Cortex of kidney (tissue), 1 donor: Measurements from ENCODE around the gene RAET1G.
"Not testable (repeated sequence)": the region's sequence is repeated elsewhere in the genome, so short reads cannot be mapped to it uniquely, and the experiment has no call there.

ENCODE experiments used
- DNase-seq: peaks from one replicate; lab custom pipeline; 2025; lab: John Stamatoyannopoulos, UW

The RAET1G gene

DNA sequence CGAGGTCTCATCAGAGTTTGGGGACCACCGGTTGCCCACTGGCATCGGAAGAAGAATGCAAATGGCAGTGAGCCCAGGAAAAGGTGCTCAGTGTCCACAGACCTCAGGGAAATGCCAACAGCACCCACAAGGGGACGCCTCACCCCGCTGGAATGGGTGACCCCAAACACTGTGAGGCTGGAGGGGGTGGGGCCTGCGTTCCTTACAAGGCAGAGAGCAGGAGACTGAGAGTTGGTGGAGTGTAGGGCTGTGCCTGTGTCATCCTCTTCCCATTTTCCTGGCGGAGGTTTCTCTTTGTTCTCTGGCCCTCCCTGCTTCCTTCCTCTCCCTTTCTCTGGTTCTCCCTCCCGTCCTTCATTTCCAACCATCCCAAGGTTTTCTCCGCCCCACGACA lies 31.0 kb upstream of the RAET1G start:
- not testable (repeated sequence) for DNase-seq

DNA sequence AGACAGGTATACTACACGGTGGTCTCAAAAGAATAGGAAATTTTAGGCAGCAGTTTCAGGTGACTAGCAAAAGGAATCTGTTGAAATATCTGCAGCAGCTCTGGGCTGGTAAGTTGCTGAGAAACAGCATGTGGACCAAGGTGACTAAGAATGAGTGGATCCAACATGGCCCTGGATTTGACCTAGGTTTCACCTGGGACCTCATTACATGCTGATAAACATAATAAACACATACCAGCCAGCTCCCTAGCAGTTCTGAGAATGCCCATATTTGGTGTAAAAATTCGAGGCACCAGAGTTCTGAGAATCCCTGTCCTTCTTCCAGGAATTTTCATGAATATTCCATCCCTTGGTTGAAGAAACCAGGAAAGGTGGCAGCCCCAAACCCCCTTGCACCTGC lies 30.5 kb upstream of the RAET1G start:
- DNase-seq, result not testable (repeated sequence)

DNA sequence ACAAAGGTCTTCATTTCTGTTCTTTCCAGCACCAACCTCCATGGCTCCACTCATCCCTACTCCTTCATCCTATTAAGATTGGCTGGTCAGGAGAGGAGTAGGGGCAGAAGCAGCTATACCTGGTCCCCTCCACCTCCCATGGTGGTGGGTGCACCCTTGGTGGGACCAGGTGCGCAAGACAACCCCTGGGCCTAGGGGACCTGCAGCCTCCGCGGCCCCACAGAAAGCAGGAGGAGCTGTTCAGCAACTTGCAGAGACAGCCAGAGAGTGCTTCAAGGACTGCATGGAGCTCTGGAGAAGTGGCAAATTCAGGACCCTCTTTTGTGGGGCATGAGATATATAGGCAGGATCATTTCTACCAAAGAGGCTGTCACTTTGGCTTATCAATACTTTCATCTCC lies 28.7 kb upstream of the RAET1G start:
- DNase-seq, result no peak

DNA sequence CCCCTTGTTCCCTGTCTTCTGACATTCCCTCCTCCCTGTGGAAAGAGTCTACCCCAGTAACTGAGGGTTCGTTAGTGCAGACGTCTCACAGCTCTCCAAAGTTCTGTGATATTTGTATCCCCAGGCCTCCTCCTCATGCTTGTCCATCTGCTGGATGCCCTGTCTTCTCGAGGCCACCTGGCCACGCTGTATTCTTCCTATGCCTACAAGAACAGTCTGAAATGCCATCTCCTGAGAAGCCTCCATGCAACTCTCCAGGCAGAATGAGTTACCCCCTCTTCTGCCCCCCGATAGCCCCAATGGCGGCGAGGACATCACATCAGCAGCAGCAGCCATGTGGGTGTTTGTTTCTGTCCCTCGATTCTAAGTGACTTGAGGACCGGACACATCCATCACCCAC lies 28.2 kb upstream of the RAET1G start:
- DNase-seq, result no peak

DNA sequence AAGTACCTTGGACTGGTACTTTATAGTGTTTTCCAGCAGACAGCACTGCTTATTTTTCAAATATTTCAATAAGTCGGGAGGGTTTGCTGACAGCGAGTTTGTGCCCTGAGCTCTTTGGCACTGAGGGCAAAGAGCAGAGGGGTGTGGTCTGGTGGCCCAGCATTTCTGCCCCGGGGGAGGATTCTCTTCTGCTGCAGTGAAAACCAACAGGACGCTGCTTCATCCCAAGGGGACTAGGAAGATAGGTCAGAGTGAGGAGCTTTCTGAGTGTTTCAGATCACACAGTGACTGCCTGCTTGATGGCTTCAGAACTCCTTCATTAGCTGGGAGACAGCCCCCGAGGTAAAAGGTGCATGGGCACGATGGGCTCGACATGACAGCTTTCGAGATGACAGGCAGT lies 27.5 kb upstream of the RAET1G start:
- no peak for DNase-seq

DNA sequence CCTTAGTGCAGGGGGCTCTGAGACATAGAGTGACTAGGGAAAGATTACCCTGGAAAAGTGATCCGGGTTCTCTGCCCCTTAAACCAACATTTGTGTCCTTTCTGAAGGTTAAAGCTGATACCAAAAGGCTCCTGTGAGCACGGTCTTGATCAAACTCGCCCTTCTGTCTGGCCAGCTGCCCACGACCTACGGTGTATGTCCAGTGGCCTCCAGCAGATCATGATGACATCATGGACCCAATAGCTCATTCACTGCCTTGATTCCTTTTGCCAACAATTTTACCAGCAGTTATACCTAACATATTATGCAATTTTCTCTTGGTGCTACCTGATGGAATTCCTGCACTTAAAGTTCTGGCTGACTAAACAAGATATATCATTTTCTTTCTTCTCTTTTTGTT lies 25.7 kb upstream of the RAET1G start:
- DNase-seq, result no peak

DNA sequence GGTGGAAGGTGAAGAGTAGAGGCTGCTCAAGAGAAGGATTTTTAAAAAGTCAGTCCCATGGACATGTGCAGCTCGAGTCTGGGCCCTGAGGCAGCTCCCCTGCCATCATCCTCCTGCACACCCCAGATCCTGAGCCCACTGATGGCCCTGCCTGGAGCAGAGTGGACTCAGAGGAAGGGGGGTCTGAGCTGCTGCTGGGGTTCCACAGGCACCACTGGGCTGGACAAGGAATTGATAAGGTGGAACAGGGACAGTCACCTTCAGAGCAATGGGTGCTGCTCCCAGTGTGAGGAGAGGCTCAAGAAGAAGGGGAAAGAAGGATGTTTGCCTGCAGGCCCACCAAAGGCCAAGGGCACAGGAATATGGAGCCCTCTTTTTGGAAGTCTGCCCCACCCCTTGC lies 25.1 kb upstream of the RAET1G start:
- no peak for DNase-seq

DNA sequence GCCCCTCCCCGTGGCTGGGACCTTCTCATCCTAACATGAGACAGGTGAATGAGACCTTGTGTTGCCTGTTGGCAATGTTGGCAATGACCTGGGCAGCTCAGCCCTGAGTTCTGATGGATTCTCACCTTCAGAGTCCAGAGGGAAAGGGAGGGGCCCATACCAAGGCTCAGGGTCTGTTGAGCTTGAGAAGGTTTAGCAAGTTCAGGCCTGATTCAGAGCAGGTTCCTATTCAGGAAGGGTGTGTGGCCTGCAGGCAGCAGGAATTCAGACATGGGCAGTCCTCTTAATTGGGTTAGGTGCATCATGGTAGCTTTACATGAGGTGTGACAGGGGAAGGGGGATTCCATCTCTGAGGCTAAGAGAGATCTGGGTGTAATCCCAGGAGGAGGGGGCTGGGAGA lies 24.6 kb upstream of the RAET1G start:
- DNase-seq, result not testable (repeated sequence)

DNA sequence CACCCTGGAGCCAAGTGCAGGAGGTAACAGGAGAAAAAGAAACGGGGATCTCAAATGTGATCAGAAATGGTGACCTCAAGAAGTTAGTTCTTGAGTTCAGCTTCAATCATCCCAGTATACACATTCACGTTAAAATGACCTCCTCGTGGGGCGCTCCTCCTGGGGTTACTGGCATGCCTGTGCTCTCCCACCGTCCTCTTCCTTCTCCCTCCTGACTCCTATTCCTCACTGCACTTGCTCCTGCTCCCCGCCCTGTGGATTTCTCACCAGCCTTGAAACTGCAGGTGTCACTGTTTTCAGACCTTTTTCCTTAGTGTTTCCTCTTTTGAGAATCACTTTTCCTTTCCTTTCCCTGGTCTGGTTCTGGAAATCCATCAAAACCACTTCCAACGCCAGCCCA lies 23.7 kb upstream of the RAET1G start:
- not testable (repeated sequence) for DNase-seq

DNA sequence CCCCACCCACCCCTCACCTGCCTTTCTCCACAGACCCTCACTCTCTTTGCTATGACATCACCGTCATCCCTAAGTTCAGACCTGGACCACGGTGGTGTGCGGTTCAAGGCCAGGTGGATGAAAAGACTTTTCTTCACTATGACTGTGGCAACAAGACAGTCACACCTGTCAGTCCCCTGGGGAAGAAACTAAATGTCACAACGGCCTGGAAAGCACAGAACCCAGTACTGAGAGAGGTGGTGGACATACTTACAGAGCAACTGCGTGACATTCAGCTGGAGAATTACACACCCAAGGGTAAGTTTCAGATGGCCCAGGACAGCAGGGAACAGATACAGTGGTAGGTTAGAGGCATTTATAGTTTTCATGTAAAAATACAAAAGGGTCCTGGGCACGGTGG lies 22.4 kb upstream of the RAET1G start:
- not testable (repeated sequence) for DNase-seq

DNA sequence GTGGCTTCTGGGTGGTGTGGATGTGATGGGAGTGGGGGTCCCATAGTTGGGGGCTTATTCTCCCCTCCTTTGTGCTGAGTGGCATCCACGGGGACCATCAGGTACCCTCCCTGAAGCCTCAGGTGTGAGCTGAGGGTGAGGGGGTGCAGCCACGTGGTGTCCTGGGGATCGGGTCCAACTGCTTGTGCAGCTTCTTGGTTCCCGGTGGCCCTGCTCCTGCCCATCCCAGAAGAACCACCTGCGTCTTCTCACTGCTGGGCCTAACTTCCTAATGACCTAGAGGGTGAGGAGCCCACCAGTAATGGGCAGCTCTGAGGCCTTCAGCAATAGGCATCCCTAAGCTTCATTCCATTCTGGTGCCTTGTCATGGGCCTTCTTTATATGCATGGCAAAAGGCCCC lies 20.4 kb upstream of the RAET1G start:
- not testable (repeated sequence) for DNase-seq

DNA sequence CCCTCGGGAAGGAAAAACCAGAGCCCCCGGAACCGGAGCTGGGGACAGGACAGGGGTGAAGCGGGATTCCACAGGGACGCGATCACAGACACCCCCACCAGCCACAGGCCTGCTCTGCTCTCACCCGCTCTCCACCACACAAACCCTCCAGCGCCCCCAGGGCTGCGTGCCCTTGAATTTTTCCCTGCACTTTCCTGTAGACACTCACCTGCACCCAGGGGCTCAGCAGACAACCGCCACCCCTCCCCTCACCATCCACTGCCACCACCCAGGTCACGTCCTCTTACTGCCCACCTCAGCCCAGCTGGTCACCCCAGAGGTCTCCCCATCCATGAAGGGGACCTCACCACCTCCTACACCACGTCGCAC lies 19.5 kb upstream of the RAET1G start:
- no peak for DNase-seq

DNA sequence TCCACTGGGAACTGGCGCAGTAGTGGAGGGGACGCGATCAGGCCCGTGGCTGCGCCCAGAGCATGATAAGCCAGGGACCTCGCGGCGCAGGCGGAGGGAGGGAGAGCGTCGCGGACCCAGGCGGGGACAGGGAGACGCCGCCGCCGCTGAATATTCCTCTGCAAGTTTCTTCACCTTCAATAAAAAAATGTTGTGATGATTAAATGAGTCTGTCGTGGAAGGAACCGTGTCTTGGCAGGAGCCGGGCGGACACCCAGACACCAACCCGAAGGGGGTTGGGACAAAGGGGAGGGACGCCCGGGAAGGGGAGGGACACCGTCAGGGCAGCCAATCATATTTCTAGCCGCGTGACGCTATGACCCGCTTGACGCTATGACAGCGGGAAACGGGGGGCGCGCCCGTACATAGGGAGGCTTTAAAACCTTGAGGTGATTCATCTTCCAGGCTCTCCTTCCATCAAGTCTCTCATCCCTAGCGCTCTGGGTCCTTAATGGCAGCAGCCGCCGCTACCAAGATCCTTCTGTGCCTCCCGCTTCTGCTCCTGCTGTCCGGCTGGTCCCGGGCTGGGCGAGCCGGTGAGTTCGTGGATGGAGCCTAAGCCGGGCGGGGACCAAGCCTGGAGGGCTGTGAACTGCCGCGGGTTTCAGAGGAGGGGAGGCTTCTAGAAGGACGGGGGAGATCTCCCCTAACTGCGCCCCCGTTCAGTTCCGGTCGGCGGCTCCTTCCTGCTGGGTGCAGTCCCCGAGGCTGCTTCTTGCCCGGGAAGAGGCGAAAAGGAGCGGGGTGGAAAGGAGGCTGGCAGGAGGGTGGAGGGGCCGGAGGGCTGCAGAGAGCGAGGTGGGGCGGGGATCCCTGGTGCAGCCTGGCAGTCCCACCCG lies 18.9 kb upstream of the RAET1G start, which contains the start of gene ULBP2:
Gene ULBP2 (plus strand): TSS at position 432 of the 878 bp plus-strand sequence. CDS start 59 bp downstream, at position 491.
- DNase-seq, result no peak

DNA sequence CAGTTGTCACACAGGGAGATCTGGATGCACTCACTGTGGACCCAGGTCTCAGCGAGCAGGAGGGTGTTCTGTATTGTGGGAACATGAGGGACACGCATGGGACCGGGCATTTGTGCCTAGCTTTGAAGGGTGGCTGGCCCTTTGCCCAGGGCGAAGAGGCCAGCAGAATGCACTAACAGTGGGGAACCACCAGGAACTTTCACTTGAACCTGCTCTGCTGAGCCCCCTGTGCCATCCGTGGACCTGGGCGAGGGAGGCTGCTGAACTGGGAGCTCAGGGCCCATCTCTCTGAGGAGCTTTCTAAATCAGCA lies 17.7 kb upstream of the RAET1G start:
- DNase-seq, result no peak

DNA sequence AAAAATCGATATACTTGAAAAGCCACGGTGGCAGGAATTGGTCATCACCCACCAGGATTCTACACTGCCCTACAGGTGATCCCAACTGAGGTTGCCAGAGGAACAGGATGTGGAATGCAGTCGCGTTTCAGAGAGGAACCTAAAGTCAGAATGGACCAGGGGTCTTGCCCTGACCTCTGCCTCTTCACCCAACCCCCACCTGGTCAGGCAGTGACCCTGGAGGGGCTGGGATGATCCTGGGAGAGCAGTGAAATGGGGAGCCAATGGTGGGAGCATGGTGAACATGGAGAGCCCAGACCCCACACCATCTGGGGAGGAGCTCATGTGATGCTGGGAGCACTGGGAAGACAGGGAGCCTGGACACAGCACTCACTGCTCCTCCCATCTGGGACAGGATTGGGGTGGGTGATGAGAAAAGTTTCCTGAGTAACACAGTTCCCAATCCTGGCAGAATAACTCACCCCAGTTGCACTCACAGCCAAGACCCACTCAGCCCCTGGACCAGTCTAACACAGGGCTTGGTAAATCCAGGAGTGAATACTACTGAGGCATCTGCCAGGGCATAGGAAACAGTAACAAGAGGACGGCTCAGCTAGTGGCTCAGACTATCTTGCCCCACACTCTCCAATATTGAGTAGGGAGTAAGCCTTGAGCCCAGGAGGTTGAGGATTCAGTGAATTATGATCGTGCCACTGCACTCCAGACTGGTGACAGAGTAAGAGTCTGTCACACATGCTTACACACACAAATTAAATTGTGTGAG lies 17.2 kb upstream of the RAET1G start:
- DNase-seq, result no peak

DNA sequence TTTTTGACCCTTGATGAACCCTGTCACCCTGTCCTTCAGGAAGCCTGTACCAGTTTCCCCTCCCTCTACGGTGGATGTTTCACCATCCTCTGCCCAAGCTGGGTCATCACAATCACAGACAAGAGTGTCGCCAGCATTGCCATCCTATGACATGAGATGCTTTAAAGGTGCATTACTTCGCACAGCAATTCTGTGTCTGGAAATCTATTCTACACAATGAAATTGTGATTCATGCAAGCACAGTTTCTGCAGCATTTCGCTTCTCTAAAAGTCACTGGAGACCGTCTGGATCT lies 16.4 kb upstream of the RAET1G start:
- no peak for DNase-seq

DNA sequence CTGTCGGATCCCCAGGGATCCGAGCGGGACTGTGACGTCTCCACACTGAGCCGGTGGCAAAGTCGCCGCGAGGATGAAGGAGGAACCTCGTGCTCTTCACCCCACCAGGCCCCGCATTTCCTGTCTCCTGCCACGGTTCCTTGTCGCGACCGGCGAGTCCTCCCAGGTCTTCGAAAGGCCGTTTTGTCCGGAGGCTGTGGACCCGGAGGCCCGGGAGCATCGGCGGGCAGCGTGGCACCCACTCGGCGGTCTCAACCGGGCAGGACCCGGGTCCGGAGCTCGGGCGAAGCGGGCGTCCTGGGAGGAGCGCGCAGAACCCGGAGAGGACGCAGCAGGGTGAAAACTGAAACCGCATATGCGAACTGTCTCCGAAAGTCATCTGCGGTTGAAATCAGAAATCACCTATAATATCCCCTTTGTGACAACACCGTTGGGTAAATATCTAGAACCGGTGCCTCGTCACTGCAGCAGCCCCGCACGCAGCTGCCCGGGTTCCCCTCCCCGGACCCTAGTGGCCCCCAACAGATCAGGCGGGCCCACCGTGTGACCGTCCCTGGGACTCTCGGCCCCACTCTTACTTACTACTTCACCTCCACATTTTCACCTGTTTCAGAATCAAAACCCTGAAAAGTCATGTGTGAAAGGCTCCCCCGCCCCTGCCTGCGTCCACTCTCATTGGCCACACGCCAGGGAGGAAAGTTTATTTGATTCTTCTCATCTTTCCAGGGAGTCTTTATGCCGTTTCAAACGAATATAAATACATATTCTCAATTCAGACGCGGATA lies 15.8 kb upstream of the RAET1G start:
- no peak for DNase-seq

DNA sequence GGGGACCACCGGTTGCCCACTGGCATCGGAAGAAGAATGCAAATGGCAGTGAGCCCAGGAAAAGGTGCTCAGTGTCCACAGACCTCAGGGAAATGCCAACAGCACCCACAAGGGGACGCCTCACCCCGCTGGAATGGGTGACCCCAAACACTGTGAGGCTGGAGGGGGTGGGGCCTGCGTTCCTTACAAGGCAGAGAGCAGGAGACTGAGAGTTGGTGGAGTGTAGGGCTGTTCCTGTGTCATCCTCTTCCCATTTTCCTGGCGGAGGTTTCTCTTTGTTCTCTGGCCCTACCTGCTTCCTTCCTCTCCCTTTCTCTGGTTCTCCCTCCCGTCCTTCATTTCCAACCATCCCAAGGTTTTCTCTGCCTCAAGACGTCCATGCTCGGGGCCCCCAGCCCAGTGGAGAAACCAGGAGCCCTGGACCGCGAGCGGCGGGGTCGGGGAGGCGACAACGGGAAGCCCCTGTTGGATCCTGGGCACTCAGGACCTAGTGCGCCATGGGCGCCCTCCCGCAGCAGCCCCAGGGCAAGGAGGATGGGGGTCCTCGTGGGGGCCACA lies 15.2 kb upstream of the RAET1G start:
- not testable (repeated sequence) for DNase-seq

DNA sequence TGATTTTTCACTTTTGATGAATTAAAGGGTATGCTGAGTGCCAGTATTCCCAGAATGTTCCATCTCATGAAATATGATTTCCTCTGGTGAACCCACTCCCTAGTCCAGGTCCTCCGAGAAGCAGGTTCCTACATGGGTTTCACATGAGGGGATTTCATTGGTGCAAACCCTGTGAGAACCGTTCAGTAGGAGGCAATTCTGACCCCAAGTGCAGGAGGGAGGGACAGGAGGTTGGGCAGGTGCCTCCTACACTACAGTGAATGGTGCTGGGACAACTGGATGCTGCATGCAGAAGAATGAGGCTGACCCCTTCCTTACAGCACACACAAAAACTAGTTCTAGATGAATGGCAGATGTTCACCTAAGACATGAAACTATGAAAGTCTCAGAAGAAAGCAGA lies 13.8 kb upstream of the RAET1G start:
- DNase-seq, result no peak

DNA sequence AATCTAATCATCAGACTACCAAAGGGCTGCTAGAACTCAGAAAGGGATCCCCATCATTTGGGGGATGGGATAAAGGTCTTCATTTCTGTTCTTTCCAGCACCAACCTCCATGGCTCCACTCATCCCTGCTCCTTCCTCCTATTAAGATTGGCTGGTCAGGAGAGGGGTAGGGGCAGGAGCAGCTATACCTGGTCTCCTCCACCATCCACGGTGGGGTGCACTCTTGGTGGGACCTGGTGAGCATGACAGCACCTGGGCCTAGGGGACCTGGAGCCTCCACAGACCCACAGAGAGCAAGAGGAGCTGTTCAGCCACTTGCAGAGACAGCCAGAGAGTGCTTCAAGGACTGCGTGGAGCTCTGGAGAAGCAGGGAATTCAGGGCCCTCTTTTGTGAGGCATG lies 12.7 kb upstream of the RAET1G start:
- DNase-seq, result no peak

DNA sequence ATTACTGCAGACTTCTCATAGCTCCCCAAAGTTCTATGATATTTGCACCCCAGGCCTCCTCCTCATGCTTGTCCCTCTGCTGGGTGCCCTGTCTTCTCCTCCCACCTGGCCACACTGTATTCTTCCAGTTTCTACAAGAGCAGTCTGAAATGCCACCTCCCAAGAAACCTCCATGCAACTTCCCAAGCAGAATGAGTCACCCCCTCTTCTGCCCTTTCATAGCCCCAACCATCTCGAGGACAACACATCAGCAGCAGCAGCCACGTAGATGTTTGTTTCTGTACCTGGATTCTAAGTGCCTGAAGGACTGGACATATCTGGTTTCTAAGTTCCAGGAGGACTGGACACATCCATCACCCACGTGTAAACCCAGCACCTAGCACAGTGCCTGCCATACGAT lies 12.3 kb upstream of the RAET1G start:
- no peak for DNase-seq
